ENCODE results near the gene LARGE1.

- TF ChIP-seq CTCF (conservative IDR thresholded peaks at IDR 0.05 in 1 of 2, IDR thresholded peaks at IDR 0.05 in 1 of 2; ENCODE audit: low read depth in 1 of 2, low read length in 2 of 2) = no peak
- TF ChIP-seq EZH2 (IDR thresholded peaks at IDR 0.05; ENCODE audit: low read length, missing control alignments) = no peak
Measured at GRCh38 chr22:33831651-33832050, 88.6 kb downstream of the LARGE1 start.

Measured in fibroblast of lung (primary cell).